H1 (cell line): ENCODE results near the gene ALOX5AP. TPM values are rescaled to one million over a fixed set of nuclear protein-coding genes. Genes with fewer than 3 reads are reported as not detected.
A peak's percentile ranks its signal among the peaks of the same experiment; 100 is the strongest.

Experiments used
- CTCF ChIA-PET: fragments of 300-600 bp; sonication (Branson Sonifier 250); formaldehyde crosslinking; loops from one replicate; lab custom pipeline; 2021; ENCODE audit not compliant: partially characterized antibody; lab: Charles Lee
- POLR2A ChIA-PET: fragments of 300-600 bp; sonication (Branson Sonifier 250); formaldehyde crosslinking; loops from one replicate; lab custom pipeline; 2021; ENCODE audit warnings: inconsistent platforms; ENCODE audit not compliant: partially characterized antibody; lab: Charles Lee
- DNase-seq, 2 experiments: peaks; one replicate each; pipeline versions ENCODE4 v3.0.0 to v3.0.0-alpha.2; 2010 to 2022; ENCODE audit warnings: low spot score in 2 of 2, low read depth in 1 of 2, mixed read lengths in 1 of 2
- FAIRE-seq: peaks from 2 replicates; lab custom pipeline; 2011; peaks lifted over from hg19 to GRCh38; lab: Jason Lieb, UNC
- H2AFZ ChIP-seq: 2 replicates; pipeline ENCODE4 v1.8.1; 2012; ENCODE audit warnings: low read length, inconsistent platforms
- H2AK5ac ChIP-seq: 2 replicates; pipeline ENCODE4 v1.6.1; 2013; ENCODE audit warnings: low read depth, low read length
- H2BK120ac ChIP-seq: replicated peaks from 2 replicates; pipeline ENCODE3; 2013; ENCODE audit warnings: low read depth, low read length, inconsistent platforms
- H2BK12ac ChIP-seq: 2 replicates; pipeline ENCODE4 v1.6.1; 2013; ENCODE audit warnings: low read depth, low read length
- H2BK15ac ChIP-seq: 2 replicates; pipeline ENCODE4 v1.6.1; 2013; ENCODE audit warnings: low read length
- H2BK20ac ChIP-seq: 2 replicates; pipeline ENCODE4 v1.6.1; 2013; ENCODE audit warnings: low read length
- H2BK5ac ChIP-seq: 2 replicates; pipeline ENCODE4 v1.6.1; 2013; ENCODE audit warnings: low read depth, low read length
- H3K14ac ChIP-seq: 2 replicates; pipeline ENCODE4 v1.6.1; 2013; ENCODE audit warnings: inconsistent platforms; ENCODE audit not compliant: insufficient read length
- H3K18ac ChIP-seq: 2 replicates; pipeline ENCODE4 v1.6.1; 2013; ENCODE audit warnings: low read length; ENCODE audit errors: extremely low read depth
- H3K23ac ChIP-seq: 2 replicates; pipeline ENCODE4 v1.6.1; 2013; ENCODE audit warnings: inconsistent platforms; ENCODE audit not compliant: insufficient read length
- H3K23me2 ChIP-seq: 2 replicates; pipeline ENCODE4 v1.6.1; 2013; ENCODE audit warnings: low read depth, low read length
- H3K27ac ChIP-seq: 2 replicates; pipeline ENCODE4 v1.6.1; 2011; ENCODE audit warnings: low read depth, low read length, inconsistent platforms
- H3K27me3 ChIP-seq, 4 experiments: replicated peaks in 1 of 4; 1 replicate in 1 of 4; 2 replicates in 3 of 4; pipeline versions ENCODE4 v1.6.1 to v1.8.1; 2011 to 2013; ENCODE audit warnings: low read length in 3 of 4, mild to moderate bottlenecking in 3 of 4, inconsistent platforms in 2 of 4, mixed read lengths in 2 of 4, moderate library complexity in 1 of 4; ENCODE audit not compliant: control insufficient read depth in 3 of 4, insufficient read depth in 3 of 4; ENCODE audit errors: extremely low read depth in 1 of 4
- H3K36me3 ChIP-seq, 4 experiments: 2 replicates each; pipeline versions ENCODE4 v1.6.1 to v1.8.1; 2011 to 2013; ENCODE audit warnings: mild to moderate bottlenecking in 4 of 4, low read length in 3 of 4, moderate library complexity in 2 of 4, control low read depth in 1 of 4, inconsistent platforms in 1 of 4; ENCODE audit not compliant: insufficient read depth in 4 of 4, control insufficient read depth in 2 of 4
- H3K4ac ChIP-seq: replicated peaks from 2 replicates; pipeline ENCODE3; 2013; ENCODE audit warnings: low read length, low read depth, mixed read lengths, inconsistent platforms; ENCODE audit not compliant: insufficient read length
- H3K4me1 ChIP-seq, 4 experiments: replicated peaks in 1 of 4; 1 replicate in 1 of 4; 2 replicates in 3 of 4; pipeline versions ENCODE4 v1.6.1 to v1.8.1; 2011 to 2013; ENCODE audit warnings: low read length in 3 of 4, inconsistent platforms in 2 of 4, mixed read lengths in 1 of 4; ENCODE audit not compliant: insufficient read depth in 4 of 4, control insufficient read depth in 3 of 4
- H3K4me2 ChIP-seq, 2 experiments: 2 replicates each; pipeline versions ENCODE4 v1.6.1 to v1.8.1; 2011 to 2013; ENCODE audit warnings: low read depth in 2 of 2, low read length in 2 of 2, control low read depth in 1 of 2, inconsistent platforms in 1 of 2, mild to moderate bottlenecking in 1 of 2; ENCODE audit not compliant: insufficient read depth in 1 of 2
- H3K4me3 ChIP-seq, 4 experiments: fragments of 200-600, 300-600 bp in 1 of 4; sonication (generic), shearing (Covaris generic), sonication (Bioruptor Twin) in 1 of 4; 2 replicates each; pipeline versions ENCODE4 v1.5.1 to v1.8.1; 2011 to 2016; ENCODE audit warnings: low read length in 4 of 4, low read depth in 3 of 4, control low read depth in 2 of 4, inconsistent platforms in 2 of 4, mild to moderate bottlenecking in 2 of 4, mixed read lengths in 1 of 4, moderate library complexity in 1 of 4; ENCODE audit not compliant: insufficient read depth in 2 of 4; ENCODE audit errors: extremely low read depth in 1 of 4
- H3K56ac ChIP-seq: replicated peaks from 2 replicates; pipeline ENCODE3; 2013; ENCODE audit warnings: low read depth, mild to moderate bottlenecking, mixed read lengths, low read length, inconsistent platforms; ENCODE audit not compliant: insufficient read length
- H3K79me1 ChIP-seq: 2 replicates; pipeline ENCODE4 v1.6.1; 2013; ENCODE audit warnings: low read depth, low read length, control low read depth
- H3K79me2 ChIP-seq, 2 experiments: 2 replicates each; pipeline versions ENCODE4 v1.6.1 to v1.8.1; 2012 to 2013; ENCODE audit warnings: low read length in 2 of 2, mild to moderate bottlenecking in 2 of 2, inconsistent platforms in 1 of 2; ENCODE audit not compliant: insufficient read depth in 2 of 2, control insufficient read depth in 1 of 2
- H3K9ac ChIP-seq, 4 experiments: replicated peaks in 1 of 4; 1 replicate in 1 of 4; 2 replicates in 3 of 4; pipeline versions ENCODE4 v1.6.1 to v1.8.1; 2011 to 2013; ENCODE audit warnings: low read depth in 3 of 4, low read length in 3 of 4, control low read depth in 2 of 4, mild to moderate bottlenecking in 2 of 4, moderate library complexity in 2 of 4, inconsistent platforms in 1 of 4; ENCODE audit errors: extremely low read depth in 1 of 4
- H3K9me3 ChIP-seq, 2 experiments: 2 replicates each; pipeline versions ENCODE4 v1.6.1 to v1.8.1; 2012 to 2013; ENCODE audit warnings: mild to moderate bottlenecking in 2 of 2, moderate library complexity in 2 of 2, control low read depth in 1 of 2, inconsistent platforms in 1 of 2, low read depth in 1 of 2, low read length in 1 of 2, mixed read lengths in 1 of 2; ENCODE audit not compliant: insufficient read depth in 2 of 2
- H4K20me1 ChIP-seq, 2 experiments: replicated peaks in 1 of 2; 2 replicates each; pipeline versions ENCODE3 to v1.8.1; 2011 to 2013; ENCODE audit warnings: inconsistent platforms in 2 of 2, low read length in 2 of 2, mild to moderate bottlenecking in 1 of 2; ENCODE audit not compliant: insufficient read depth in 2 of 2, control insufficient read depth in 1 of 2
- H4K5ac ChIP-seq: 2 replicates; pipeline ENCODE4 v1.6.1; 2013; ENCODE audit warnings: low read length, low read depth, mixed read lengths, inconsistent platforms; ENCODE audit not compliant: insufficient read length
- H4K8ac ChIP-seq: 2 replicates; pipeline ENCODE4 v1.8.0; 2013; ENCODE audit warnings: mild to moderate bottlenecking, moderate library complexity, low read length, inconsistent platforms; ENCODE audit not compliant: insufficient read depth; ENCODE audit errors: extremely low read depth
- H4K91ac ChIP-seq: replicated peaks from 2 replicates; pipeline ENCODE3; 2013; ENCODE audit warnings: low read length, mixed read lengths, inconsistent platforms; ENCODE audit not compliant: insufficient read length
- TAF7 ChIP-seq: optimal IDR thresholded peaks from 2 replicates; pipeline ENCODE3; 2011; ENCODE audit warnings: low read depth, mild to moderate bottlenecking, inconsistent platforms, low read length, moderate library complexity, borderline replicate concordance
- WGBS, 2 experiments: shearing (Covaris generic) in 1 of 2; methylation state at CpG; one replicate each; pipeline versions ENCODE4 v1.1.6 to v1.1.7; 2013 to 2015; ENCODE audit warnings: low lambda C conversion rate in 2 of 2, mixed read lengths in 2 of 2, inconsistent platforms in 1 of 2, low coverage in 1 of 2, missing lambda C conversion rate in 1 of 2; ENCODE audit not compliant: insufficient replicate concordance in 2 of 2, insufficient coverage in 1 of 2, insufficient read length in 1 of 2; ENCODE audit errors: extremely low coverage in 1 of 2, missing lambda C conversion rate in 1 of 2; 5-methylcytosine and 5-hydroxymethylcytosine counted together
- long read RNA-seq, 2 experiments: library from RNA in 1 of 2; library from capped mRNA in 1 of 2; stranded (forward); transcript quantifications; one replicate each; pipeline ENCODE4 v2.0.0, GENCODE V29; 2021; ENCODE audit warnings: inconsistent platforms in 1 of 2
- polyA minus RNA-seq, 3 experiments: library from RNA; depleted of rRNA, polyadenylated mRNA; stranded (reverse); fragments of >200 nt; gene quantifications; 1 replicate in 2 of 3; 2 replicates in 1 of 3; pipeline ENCODE4 v1.2.3, GENCODE V29; 2011
- polyA plus RNA-seq, 7 experiments: library from polyadenylated mRNA; depleted of rRNA in 3 of 7; stranded (reverse) in 5 of 7; unstranded in 2 of 7; fragments of >200 nt in 5 of 7; fragments of 200-250 nt in 2 of 7; gene quantifications; 1 replicate in 5 of 7; 2 replicates in 1 of 7; 4 replicates in 1 of 7; pipeline versions ENCODE4 v1.2.1 to v1.2.3, GENCODE V29; 2011 to 2013; ENCODE audit warnings: missing spikeins in 2 of 7, mixed read lengths in 2 of 7
- total RNA-seq: library from RNA; stranded (reverse); fragmentation: NEBNext Ultra II Directional; extraction: Animal tissue kit (Norgen Biotek cat#: 25700); gene quantifications from 2 replicates; pipeline ENCODE4 v1.2.1, GENCODE V29; 2021
- TF ChIP-seq, protein P1 (sequence below): IDR thresholded peaks from 2 replicates; pipeline ENCODE4 v1.6.1; 2012; ENCODE audit warnings: inconsistent platforms

Gene ALOX5AP
- total RNA-seq (not detected in 2 replicates), polyA plus RNA-seq (2011; rRNA removed) (not detected in 2 replicates), polyA minus RNA-seq (2011; rRNA and poly(A)+ RNA removed) (not detected in 2 replicates)
- not detected for polyA plus RNA-seq (2011; cell fraction: cytosol; rRNA removed)
- polyA plus RNA-seq (2011; cell fraction: nucleus; rRNA removed): not detected
- polyA plus RNA-seq (2012, experiment 1 of 2): not detected in 4 replicates
- not detected for polyA plus RNA-seq (2012, experiment 2 of 2)
- polyA plus RNA-seq (2013, experiment 1 of 2): not detected
- not detected for polyA plus RNA-seq (2013, experiment 2 of 2)
- polyA minus RNA-seq (2011; cell fraction: cytosol; rRNA and poly(A)+ RNA removed): not detected
- polyA minus RNA-seq (2011; cell fraction: nucleus; rRNA and poly(A)+ RNA removed): not detected
- long read RNA-seq, experiment 1: 0 reads
- long read RNA-seq, experiment 2: 0 reads

DNA sequence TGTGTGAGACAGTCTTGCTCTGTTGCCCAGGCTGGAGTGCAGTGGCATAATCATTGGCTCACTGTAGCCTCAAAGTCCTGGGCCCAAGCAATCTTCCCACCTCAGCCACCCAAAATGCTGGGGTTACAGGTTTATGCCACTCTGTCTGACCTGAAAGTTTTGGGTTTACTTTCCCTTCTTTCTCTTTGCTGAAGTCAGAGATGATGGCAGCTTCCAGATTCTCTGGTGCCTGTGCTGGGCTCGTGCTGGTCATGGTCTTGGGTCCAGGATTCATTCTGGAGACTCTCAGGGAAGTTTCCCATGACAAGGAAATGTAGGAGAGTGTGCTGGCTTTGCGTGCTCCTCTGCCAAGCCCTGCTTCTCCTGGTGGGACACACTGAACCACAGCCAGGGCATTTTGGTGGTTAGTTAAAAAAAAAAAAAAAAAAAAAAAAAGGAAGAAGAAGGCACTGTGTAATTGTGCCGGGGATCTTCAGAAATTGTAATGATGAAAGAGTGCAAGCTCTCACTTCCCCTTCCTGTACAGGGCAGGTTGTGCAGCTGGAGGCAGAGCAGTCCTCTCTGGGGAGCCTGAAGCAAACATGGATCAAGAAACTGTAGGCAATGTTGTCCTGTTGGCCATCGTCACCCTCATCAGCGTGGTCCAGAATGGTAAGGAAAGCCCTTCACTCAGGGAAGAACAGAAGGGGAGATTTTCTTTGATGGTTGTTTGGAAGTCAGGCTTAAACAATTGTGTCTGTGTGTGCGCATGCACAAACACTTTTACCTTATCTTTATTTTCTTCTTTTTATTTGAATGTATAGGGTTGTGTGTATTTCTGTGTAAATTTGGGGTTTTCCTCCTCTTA is at the start of gene ALOX5AP:
Gene ALOX5AP (plus strand): TSS at position 519 of the 847 bp plus-strand sequence. CDS start 63 bp downstream, at position 582.
- H2BK15ac ChIP-seq: no peak within 1 kb of the TSS
- no peak for DNase-seq
- no peaks in the 10 kb centered on the region for H4K20me1 ChIP-seq
- H3K23me2 ChIP-seq: no peaks in the 10 kb centered on the region
- no peak within 1 kb of the TSS for H3K14ac ChIP-seq
- peak within 1 kb of the TSS; percentile 44; the same call in 1 of the 2 replicates for H2AFZ ChIP-seq
- no peaks in the 10 kb centered on the region for H3K79me1 ChIP-seq
- no peak for TF ChIP-seq TAF7
- TF ChIP-seq, protein P1, sequence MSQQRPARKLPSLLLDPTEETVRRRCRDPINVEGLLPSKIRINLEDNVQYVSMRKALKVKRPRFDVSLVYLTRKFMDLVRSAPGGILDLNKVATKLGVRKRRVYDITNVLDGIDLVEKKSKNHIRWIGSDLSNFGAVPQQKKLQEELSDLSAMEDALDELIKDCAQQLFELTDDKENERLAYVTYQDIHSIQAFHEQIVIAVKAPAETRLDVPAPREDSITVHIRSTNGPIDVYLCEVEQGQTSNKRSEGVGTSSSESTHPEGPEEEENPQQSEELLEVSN: no peak
- TF ChIP-seq, all 59 proteins: peak for 0
- Histone ChIP-seq H3K4ac (no peak within 1 kb of the TSS), H3K18ac (no peak within 1 kb of the TSS), H3K23ac (no peak within 1 kb of the TSS), H2BK5ac (no peak within 1 kb of the TSS), H3K27ac (no peak within 1 kb of the TSS), H3K36me3 (no peaks in the 10 kb centered on the region), H2BK20ac (no peak within 1 kb of the TSS), H3K56ac (no peak within 1 kb of the TSS), H2BK120ac (no peak within 1 kb of the TSS), H2BK12ac (no peak within 1 kb of the TSS), H4K8ac (no peak within 1 kb of the TSS), H4K5ac (no peak within 1 kb of the TSS), H3K79me2 (no peaks in the 10 kb centered on the region), H3K4me3 (no peak within 1 kb of the TSS), H3K4me2 (no peak within 1 kb of the TSS), H3K9me3 (no peaks in the 10 kb centered on the region), H3K4me1 (peaks cover 0 to 2% (median under 1%) of the 10 kb centered on the region in 4 experiments; a peak in 2 of 7 replicates), H3K27me3 (no peaks in the 10 kb centered on the region), H2AK5ac (no peak within 1 kb of the TSS), H4K91ac (no peak within 1 kb of the TSS), H3K9ac (no peak within 1 kb of the TSS)
- no peak for FAIRE-seq
- ChIA-PET POLR2A (no interaction called here), CTCF (no interaction called here)
- WGBS, 2 experiments: 94% methylated on average over 5 of the region's 6 CpGs; no CpG with 5 or more reads in 1 of the 2 experiments
